ENCODE measurements around the gene TK2.

TK2 gene

DNA sequence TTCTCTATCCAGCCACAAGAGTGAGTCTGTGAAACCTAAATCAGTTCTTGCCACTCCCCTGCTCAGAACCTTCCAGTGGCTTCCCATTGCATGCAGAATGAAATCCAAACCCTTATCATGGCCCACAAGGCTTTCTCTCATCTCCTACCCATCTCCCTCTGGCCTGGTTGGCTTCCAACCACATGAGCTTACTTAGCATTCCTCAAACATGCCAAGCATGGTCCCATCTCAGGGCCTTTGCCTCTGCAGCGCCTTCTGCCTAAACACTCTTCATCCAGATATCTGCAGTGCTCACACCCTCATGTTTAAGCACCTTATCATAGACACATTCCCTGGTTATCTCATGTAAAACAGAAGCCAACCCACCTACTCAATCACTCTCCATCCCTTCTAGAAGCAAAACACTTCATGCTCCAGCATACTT, 15.5 kb downstream of the TK2 start:
- H3K27ac ChIP-seq (ENCODE audit: low read depth, low read length) = no peak overlapping the region
- no peaks in the 10 kb centered on the region for H3K27me3 ChIP-seq (ENCODE audit: control insufficient read depth in 1 of 2, insufficient read depth in 2 of 2, low read length in 2 of 2)
- no peak overlapping the region for H3K4me3 ChIP-seq (ENCODE audit: low read depth in 1 of 2, low read length in 2 of 2)
- no peaks in the 10 kb centered on the region for H3K9me3 ChIP-seq (ENCODE audit: control insufficient read depth in 1 of 2, low read length in 2 of 2)
- H3K36me3 ChIP-seq (ENCODE audit: control insufficient read depth in 1 of 2, insufficient read depth in 2 of 2, low read length in 2 of 2) = peaks cover 24 to 43% of the 10 kb centered on the region in 2 donors
- H3K4me1 ChIP-seq (ENCODE audit: control insufficient read depth in 1 of 2, insufficient read depth in 2 of 2, low read length in 2 of 2) = peaks cover 5 to 8% of the 10 kb centered on the region in 2 donors
- no peak overlapping the region for H3K9ac ChIP-seq (ENCODE audit: low read depth in 1 of 2, low read length in 2 of 2)

GRCh38 chr16:66529475-66529874, 20.4 kb downstream of the TK2 start:
- Histone ChIP-seq H3K4me1 (ENCODE audit: control insufficient read depth in 1 of 2, insufficient read depth in 2 of 2, low read length in 2 of 2) (peaks cover 10 to 11% of the 10 kb centered on the region in 2 donors), H3K9ac (ENCODE audit: low read depth in 1 of 2, low read length in 2 of 2) (no peak overlapping the region), H3K27me3 (ENCODE audit: control insufficient read depth in 1 of 2, insufficient read depth in 2 of 2, low read length in 2 of 2) (no peaks in the 10 kb centered on the region), H3K9me3 (ENCODE audit: control insufficient read depth in 1 of 2, low read length in 2 of 2) (no peaks in the 10 kb centered on the region), H3K4me3 (ENCODE audit: low read depth in 1 of 2, low read length in 2 of 2) (no peak overlapping the region), H3K36me3 (ENCODE audit: control insufficient read depth in 1 of 2, insufficient read depth in 2 of 2, low read length in 2 of 2) (peaks cover 37 to 47% of the 10 kb centered on the region in 2 donors), H3K27ac (ENCODE audit: low read depth, low read length) (no peak overlapping the region)

DNA sequence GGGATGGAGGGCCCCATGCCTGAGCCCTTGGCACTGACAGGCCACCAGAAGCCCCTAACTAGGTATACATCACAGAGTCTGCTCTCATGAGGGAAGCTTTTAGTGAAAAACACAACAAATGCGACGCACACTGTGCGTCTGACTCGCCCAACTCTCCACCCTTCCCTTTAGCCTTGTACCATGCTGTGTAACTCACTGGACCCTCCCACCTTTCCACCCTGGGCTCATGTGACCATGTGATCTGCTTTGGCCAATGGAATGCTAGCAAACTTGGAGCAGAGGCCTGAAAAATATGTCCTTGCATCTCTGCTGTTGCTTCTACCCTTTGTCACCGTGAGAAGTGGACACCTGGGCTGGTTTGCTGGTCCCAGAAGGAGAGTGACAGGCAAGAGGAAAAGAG, 21.6 kb downstream of the TK2 start:
- Histone ChIP-seq H3K9me3 (ENCODE audit: control insufficient read depth in 1 of 2, low read length in 2 of 2) (no peaks in the 10 kb centered on the region), H3K4me3 (ENCODE audit: low read depth in 1 of 2, low read length in 2 of 2) (no peak overlapping the region), H3K27me3 (ENCODE audit: control insufficient read depth in 1 of 2, insufficient read depth in 2 of 2, low read length in 2 of 2) (no peaks in the 10 kb centered on the region), H3K27ac (ENCODE audit: low read depth, low read length) (no peak overlapping the region), H3K4me1 (ENCODE audit: control insufficient read depth in 1 of 2, insufficient read depth in 2 of 2, low read length in 2 of 2) (peaks cover 13 to 18% of the 10 kb centered on the region in 2 donors), H3K9ac (ENCODE audit: low read depth in 1 of 2, low read length in 2 of 2) (no peak overlapping the region), H3K36me3 (ENCODE audit: control insufficient read depth in 1 of 2, insufficient read depth in 2 of 2, low read length in 2 of 2) (peaks cover 33 to 45% of the 10 kb centered on the region in 2 donors)

DNA sequence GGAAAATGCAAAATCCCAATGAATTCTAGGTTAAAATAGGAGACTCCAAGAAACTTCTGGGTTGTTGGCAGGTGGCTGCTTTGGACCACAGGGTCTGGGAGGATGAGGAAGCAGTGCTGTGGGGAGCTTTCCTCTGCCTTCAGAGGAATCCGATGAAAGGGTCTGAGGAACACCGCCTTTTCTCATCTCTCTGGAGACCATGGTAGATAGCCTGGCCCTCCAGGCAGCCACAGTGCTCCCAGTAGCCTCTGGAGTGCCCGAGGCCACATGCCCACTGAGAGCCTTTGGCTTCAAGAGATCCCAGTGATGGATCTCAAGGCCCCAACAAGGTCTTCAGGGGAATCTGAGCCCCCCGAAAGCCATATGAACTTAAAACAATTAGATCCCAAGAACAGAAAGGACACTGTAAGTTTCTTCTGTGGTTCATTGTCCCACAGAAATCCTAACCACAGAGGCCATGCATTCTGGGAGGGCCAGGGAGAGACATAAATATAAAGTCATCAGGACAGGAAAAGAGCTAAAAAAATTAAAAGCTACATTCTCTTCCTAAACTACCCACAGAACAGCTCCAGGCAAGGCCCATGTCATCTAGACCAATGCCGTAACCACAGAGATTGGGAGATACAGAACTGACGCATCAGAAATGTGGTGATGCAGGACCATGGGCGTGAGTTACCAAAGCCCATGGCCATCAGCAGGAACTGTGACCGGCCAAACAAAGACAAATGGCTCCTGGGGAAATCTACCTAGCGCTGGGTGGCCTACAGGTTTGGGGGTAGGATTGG, 24.3 kb downstream of the TK2 start:
- no peak overlapping the region for H3K4me3 ChIP-seq (ENCODE audit: low read depth in 1 of 2, low read length in 2 of 2)
- H3K36me3 ChIP-seq (ENCODE audit: control insufficient read depth in 1 of 2, insufficient read depth in 2 of 2, low read length in 2 of 2) = peaks cover 23 to 36% of the 10 kb centered on the region in 2 donors

DNA sequence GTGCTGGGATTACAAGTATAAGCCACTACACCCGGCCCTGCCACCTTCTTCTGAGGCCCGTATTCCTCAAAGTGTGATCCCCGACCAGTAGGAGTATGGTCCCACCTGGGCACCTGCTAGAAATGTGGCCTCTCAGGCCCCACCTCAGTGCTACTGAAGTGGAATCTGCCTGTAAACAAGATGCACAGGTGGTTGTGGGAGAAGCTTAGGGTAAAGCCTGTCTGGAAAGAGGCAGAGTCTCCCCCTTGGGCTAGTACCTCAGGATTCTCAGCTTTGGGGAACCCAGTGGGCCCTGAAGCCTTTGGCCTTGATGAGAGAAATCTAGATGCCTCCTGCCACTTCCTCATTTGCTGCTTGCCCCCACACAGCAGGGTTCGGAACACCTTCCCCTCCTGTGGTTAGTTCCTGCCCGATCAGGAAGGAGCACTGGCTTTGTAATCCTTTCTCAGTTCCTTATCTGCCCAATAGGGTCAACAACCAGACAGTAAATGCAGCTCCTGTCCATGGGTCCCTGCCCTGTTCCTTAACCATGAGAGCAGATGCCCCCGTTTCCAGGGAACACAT, 25.2 kb downstream of the TK2 start:
- H3K9ac ChIP-seq (ENCODE audit: low read depth in 1 of 2, low read length in 2 of 2) = no peak overlapping the region
- no peaks in the 10 kb centered on the region for H3K27me3 ChIP-seq (ENCODE audit: control insufficient read depth in 1 of 2, insufficient read depth in 2 of 2, low read length in 2 of 2)
- H3K9me3 ChIP-seq (ENCODE audit: control insufficient read depth in 1 of 2, low read length in 2 of 2) = no peaks in the 10 kb centered on the region
- H3K36me3 ChIP-seq (ENCODE audit: control insufficient read depth in 1 of 2, insufficient read depth in 2 of 2, low read length in 2 of 2) = peaks cover 22 to 29% of the 10 kb centered on the region in 2 donors
- H3K4me3 ChIP-seq (ENCODE audit: low read depth in 1 of 2, low read length in 2 of 2) = no peak overlapping the region
- H3K27ac ChIP-seq (ENCODE audit: low read depth, low read length) = peak overlapping the region; percentile 43
- peaks cover 48 to 54% of the 10 kb centered on the region in 2 donors for H3K4me1 ChIP-seq (ENCODE audit: control insufficient read depth in 1 of 2, insufficient read depth in 2 of 2, low read length in 2 of 2)

More for the DNA sequence above, 24.3 kb downstream of the TK2 start:
- H3K4me1 ChIP-seq (ENCODE audit: control insufficient read depth in 1 of 2, insufficient read depth in 2 of 2, low read length in 2 of 2) = peaks cover 39 to 45% of the 10 kb centered on the region in 2 donors
- peak overlapping the region; percentile 16 for H3K27ac ChIP-seq (ENCODE audit: low read depth, low read length)
- H3K27me3 ChIP-seq (ENCODE audit: control insufficient read depth in 1 of 2, insufficient read depth in 2 of 2, low read length in 2 of 2) = no peaks in the 10 kb centered on the region
- no peaks in the 10 kb centered on the region for H3K9me3 ChIP-seq (ENCODE audit: control insufficient read depth in 1 of 2, low read length in 2 of 2)
- no peak overlapping the region for H3K9ac ChIP-seq (ENCODE audit: low read depth in 1 of 2, low read length in 2 of 2)

DNA sequence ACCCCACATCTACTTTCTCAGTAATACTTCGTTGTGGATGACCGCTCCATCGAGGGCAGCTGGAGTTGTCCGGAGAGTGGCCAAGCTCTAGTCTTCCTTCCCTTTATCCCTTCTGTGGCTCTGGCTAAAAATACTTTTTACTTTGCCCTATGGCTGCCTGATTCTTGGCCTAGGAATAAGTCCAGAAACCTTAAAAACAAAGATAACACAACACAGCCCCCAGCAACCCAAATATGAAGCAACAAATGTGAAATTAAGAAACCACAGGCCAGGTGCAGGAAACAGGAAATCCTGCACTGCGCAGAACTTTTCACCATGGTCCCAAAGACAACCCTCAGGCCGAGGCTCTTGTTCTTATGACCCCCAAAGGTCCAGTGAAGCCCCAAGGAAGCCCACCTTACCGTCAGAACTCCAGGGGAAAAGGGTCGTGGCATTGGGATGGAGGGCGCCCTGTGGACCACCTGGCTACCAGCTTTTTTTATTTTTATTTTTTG, 26.0 kb downstream of the TK2 start:
- H3K27ac ChIP-seq (ENCODE audit: low read depth, low read length) = peak overlapping the region; percentile 59
- no peaks in the 10 kb centered on the region for H3K27me3 ChIP-seq (ENCODE audit: control insufficient read depth in 1 of 2, insufficient read depth in 2 of 2, low read length in 2 of 2)
- H3K36me3 ChIP-seq (ENCODE audit: control insufficient read depth in 1 of 2, insufficient read depth in 2 of 2, low read length in 2 of 2) = peaks cover 15 to 21% of the 10 kb centered on the region in 2 donors
- H3K4me3 ChIP-seq (ENCODE audit: low read depth in 1 of 2, low read length in 2 of 2) = no peak overlapping the region
- no peaks in the 10 kb centered on the region for H3K9me3 ChIP-seq (ENCODE audit: control insufficient read depth in 1 of 2, low read length in 2 of 2)
- H3K4me1 ChIP-seq (ENCODE audit: control insufficient read depth in 1 of 2, insufficient read depth in 2 of 2, low read length in 2 of 2) = peaks cover 52 to 56% of the 10 kb centered on the region in 2 donors
- peak overlapping the region in 1 of 2 donors; percentile 5 for H3K9ac ChIP-seq (ENCODE audit: low read depth in 1 of 2, low read length in 2 of 2)

DNA sequence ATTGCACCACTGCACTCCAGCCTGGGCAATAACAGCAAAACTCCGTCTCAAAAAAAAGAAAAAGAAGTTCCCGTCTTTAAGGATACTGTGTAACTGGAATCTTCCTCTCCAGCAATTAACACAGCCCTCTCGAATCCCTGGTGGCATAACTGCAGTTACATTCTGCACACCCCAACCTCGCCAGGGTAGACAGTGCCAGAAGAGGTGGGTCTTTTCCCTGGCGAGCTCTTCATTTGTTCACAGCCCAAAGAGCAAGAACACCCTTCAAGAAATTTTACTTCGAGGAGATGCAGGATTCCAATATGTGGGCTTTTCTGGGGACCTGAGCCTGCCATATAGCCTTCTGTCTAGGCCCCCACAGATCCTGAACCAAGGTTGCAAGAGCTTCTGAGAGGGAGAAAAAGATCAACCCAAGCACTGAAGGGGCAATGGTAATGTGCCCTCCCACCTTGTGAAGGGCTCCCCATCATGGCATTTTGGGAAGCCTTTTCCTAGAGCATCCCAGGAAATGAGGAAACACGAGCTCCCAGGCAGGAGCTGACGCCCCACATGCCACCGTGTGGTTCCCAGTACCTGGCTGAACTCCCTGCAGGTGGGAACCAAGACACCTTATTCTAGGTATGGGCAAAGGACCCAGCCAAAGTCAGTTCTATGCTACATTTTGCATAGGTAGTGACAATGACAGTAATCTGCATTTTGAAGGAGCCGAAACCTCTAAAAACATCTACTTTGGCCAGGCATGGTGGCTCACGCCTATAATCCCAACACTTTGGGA, 26.9 kb downstream of the TK2 start:
- Histone ChIP-seq H3K9ac (ENCODE audit: low read depth in 1 of 2, low read length in 2 of 2) (peak overlapping the region in 1 of 2 donors; percentile 5), H3K4me1 (ENCODE audit: control insufficient read depth in 1 of 2, insufficient read depth in 2 of 2, low read length in 2 of 2) (peaks cover 53 to 59% of the 10 kb centered on the region in 2 donors)

DNA sequence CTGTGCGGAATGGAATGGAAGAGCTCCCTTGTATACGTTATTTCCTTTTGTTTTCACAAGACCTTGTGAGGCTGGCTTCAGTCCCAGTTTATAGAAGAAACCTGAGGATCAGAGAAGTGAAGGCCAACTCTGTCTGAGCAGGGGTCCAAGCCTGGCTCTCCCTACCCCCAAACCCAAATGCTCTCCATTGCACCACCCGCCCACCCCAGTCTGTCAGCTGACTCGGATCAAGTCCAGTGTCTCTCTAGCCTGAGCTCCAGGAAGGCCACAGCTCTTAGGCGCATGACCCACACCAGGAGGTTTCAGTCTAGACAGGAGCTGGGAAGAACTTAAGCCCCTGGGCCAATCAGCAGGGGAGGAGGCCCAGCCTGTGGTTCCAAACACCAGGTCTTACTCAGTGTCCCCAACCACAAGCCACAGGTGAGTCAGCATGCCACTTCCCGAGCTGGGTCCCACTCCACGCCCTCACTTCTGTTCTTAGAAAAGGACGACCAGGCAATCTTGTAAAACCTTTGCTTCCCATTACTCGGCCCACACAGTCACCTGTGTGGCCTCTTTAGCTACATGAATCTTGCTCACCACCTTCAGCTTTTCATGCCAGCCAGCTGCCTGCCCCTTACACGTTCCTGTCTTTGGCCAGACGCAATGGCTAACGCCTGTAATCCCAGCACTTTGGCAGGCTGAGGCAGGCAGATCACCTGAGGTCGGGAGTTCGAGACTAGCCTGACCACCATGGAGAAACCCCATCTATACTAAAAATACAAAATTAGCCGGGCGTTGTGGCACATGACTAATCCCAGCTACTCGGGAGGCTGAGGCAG, 27.8 kb downstream of the TK2 start:
- Histone ChIP-seq H3K4me3 (ENCODE audit: low read depth in 1 of 2, low read length in 2 of 2) (peak overlapping the region in 1 of 2 donors; percentile 10), H3K9ac (ENCODE audit: low read depth in 1 of 2, low read length in 2 of 2) (no peak overlapping the region)

More for the DNA sequence above, 26.9 kb downstream of the TK2 start:
- H3K4me3 ChIP-seq (ENCODE audit: low read depth in 1 of 2, low read length in 2 of 2) = no peak overlapping the region
- no peaks in the 10 kb centered on the region for H3K27me3 ChIP-seq (ENCODE audit: control insufficient read depth in 1 of 2, insufficient read depth in 2 of 2, low read length in 2 of 2)
- H3K36me3 ChIP-seq (ENCODE audit: control insufficient read depth in 1 of 2, insufficient read depth in 2 of 2, low read length in 2 of 2) = peaks cover 7 to 13% of the 10 kb centered on the region in 2 donors
- H3K9me3 ChIP-seq (ENCODE audit: control insufficient read depth in 1 of 2, low read length in 2 of 2) = no peaks in the 10 kb centered on the region
- peak overlapping the region; percentile 13 for H3K27ac ChIP-seq (ENCODE audit: low read depth, low read length)

DNA sequence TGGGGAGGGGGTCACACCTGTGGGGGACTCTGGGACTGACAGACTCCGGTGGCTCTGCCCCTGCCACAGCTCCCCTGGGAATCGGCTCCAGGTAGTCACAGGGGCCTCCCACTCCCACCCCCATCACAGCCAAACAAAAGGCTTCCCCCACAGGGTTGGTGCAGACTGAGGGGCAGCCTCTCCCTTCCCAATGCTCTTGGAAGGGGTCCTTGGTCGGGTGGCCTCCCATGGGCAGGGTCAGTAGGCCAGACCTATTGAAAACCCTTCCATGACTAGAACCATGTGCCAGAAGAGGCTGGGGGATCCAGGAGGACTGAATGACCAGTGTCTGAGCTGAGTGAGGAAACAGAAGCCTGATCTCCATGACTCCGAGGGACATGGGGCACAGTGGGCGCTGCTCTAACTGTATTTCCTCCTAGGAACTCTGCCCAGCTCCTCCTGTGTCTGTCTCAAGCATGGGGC, 28.6 kb downstream of the TK2 start:
- Histone ChIP-seq H3K9ac (ENCODE audit: low read depth in 1 of 2, low read length in 2 of 2) (no peak overlapping the region), H3K27ac (ENCODE audit: low read depth, low read length) (peak overlapping the region; percentile 53), H3K4me1 (ENCODE audit: control insufficient read depth in 1 of 2, insufficient read depth in 2 of 2, low read length in 2 of 2) (peaks cover 69 to 73% of the 10 kb centered on the region in 2 donors)

More for the DNA sequence above, 27.8 kb downstream of the TK2 start:
- Histone ChIP-seq H3K9me3 (ENCODE audit: control insufficient read depth in 1 of 2, low read length in 2 of 2) (no peaks in the 10 kb centered on the region), H3K36me3 (ENCODE audit: control insufficient read depth in 1 of 2, insufficient read depth in 2 of 2, low read length in 2 of 2) (peaks cover 7 to 9% of the 10 kb centered on the region in 2 donors), H3K27me3 (ENCODE audit: control insufficient read depth in 1 of 2, insufficient read depth in 2 of 2, low read length in 2 of 2) (no peaks in the 10 kb centered on the region), H3K4me1 (ENCODE audit: control insufficient read depth in 1 of 2, insufficient read depth in 2 of 2, low read length in 2 of 2) (peaks cover 61 to 67% of the 10 kb centered on the region in 2 donors), H3K27ac (ENCODE audit: low read depth, low read length) (peak overlapping the region; percentile 53)

More for the DNA sequence above, 28.6 kb downstream of the TK2 start:
- H3K36me3 ChIP-seq (ENCODE audit: control insufficient read depth in 1 of 2, insufficient read depth in 2 of 2, low read length in 2 of 2) = peaks cover 7% of the 10 kb centered on the region in 2 donors
- H3K27me3 ChIP-seq (ENCODE audit: control insufficient read depth in 1 of 2, insufficient read depth in 2 of 2, low read length in 2 of 2) = no peaks in the 10 kb centered on the region
- H3K4me3 ChIP-seq (ENCODE audit: low read depth in 1 of 2, low read length in 2 of 2) = peak overlapping the region; percentile 8 to 10
- H3K9me3 ChIP-seq (ENCODE audit: control insufficient read depth in 1 of 2, low read length in 2 of 2) = no peaks in the 10 kb centered on the region
